MCF 10A (cell line): ENCODE measurements around the gene TTC23. TPM values are rescaled to one million over a fixed set of nuclear protein-coding genes. Genes with fewer than 3 reads are reported as not detected.

Experiments used
- BruUV-seq: library from RNA; stranded (reverse); fragments of 400-500 nt; replicated peaks from 2 replicates; lab custom pipeline; 2021; lab: Mats Ljungman, UMichigan
- CTCF ChIA-PET: fragments of 300-600 bp; sonication (Branson Sonifier 250); formaldehyde crosslinking; extraction: SDS; loops from one replicate; lab custom pipeline; 2021; ENCODE audit warnings: antibody characterized with exemption, inconsistent platforms; lab: Yijun Ruan, JAX
- POLR2A ChIA-PET: fragments of 300-600, 350-650 bp; sonication (Branson Sonifier 250); formaldehyde crosslinking; extraction: SDS; loops from one replicate; lab custom pipeline; 2020; ENCODE audit warnings: antibody characterized with exemption, inconsistent platforms; lab: Yijun Ruan, JAX
- DNase-seq: peaks from one replicate; pipeline ENCODE4 v3.0.0-alpha.2; 2018; ENCODE audit not compliant: unreplicated experiment
- H3K27ac Mint-ChIP-seq: one replicate; pipeline ENCODE4 v1.8.0; 2022; ENCODE audit warnings: mild to moderate bottlenecking, low read depth, mixed read lengths; ENCODE audit not compliant: unreplicated experiment
- H3K27me3 Mint-ChIP-seq: one replicate; pipeline ENCODE4 v1.8.0; 2022; ENCODE audit warnings: mixed read lengths; ENCODE audit not compliant: insufficient read depth, unreplicated experiment
- H3K36me3 Mint-ChIP-seq: one replicate; pipeline ENCODE4 v1.8.0; 2022; ENCODE audit warnings: mild to moderate bottlenecking, moderate library complexity, mixed read lengths; ENCODE audit not compliant: insufficient read depth, unreplicated experiment
- H3K4me1 Mint-ChIP-seq: one replicate; pipeline ENCODE4 v1.8.0; 2022; ENCODE audit warnings: mixed read lengths; ENCODE audit not compliant: insufficient read depth, unreplicated experiment
- H3K4me3 Mint-ChIP-seq: one replicate; pipeline ENCODE4 v1.8.0; 2022; ENCODE audit warnings: mild to moderate bottlenecking, moderate library complexity, mixed read lengths; ENCODE audit not compliant: unreplicated experiment
- H3K9me3 Mint-ChIP-seq: one replicate; pipeline ENCODE4 v1.8.0; 2022; ENCODE audit warnings: mixed read lengths; ENCODE audit not compliant: unreplicated experiment
- CTCF ChIP-seq: fragments of 200-600 bp; IDR thresholded peaks from one replicate; pipeline ENCODE4 v1.8.0; 2022; ENCODE audit warnings: antibody characterized with exemption, mild to moderate bottlenecking; ENCODE audit not compliant: unreplicated experiment
- intact Hi-C: fragments of 100-400 bp; cut with micrococcal nuclease; formaldehyde crosslinking; loops from 2 replicates; pipeline ENCODE4 v1.14.1; 2022
- total RNA-seq: library from RNA; stranded (reverse); gene quantifications from 2 replicates; pipeline ENCODE4 v1.2.3, GENCODE V29; 2022

TTC23 gene
- total RNA-seq, 1 experiment from 2014 or later, result 15.1 TPM

GRCh38 chr15:99264125-99264524 is 14.7 kb upstream of the TTC23 start:
- POLR2A ChIA-PET, result interaction anchor here (0.7 to 3.8 kb wide), 8 partner anchors 9 to 585 kb away, joined by 3 to 62 read pairs (median 4); partner anchors contain the start of genes LRRC28 and TTC23

GRCh38 chr15:99257107-99257750 is 7.8 kb upstream of the TTC23 start:
- no peak for DNase-seq
- H3K36me3 Mint-ChIP-seq, result peaks cover 8% of the 10 kb centered on the region
- no peak overlapping the region for H3K4me3 Mint-ChIP-seq
- intact Hi-C loops, result no loop called here
- no peaks in the 10 kb centered on the region for H3K27me3 Mint-ChIP-seq
- H3K27ac Mint-ChIP-seq, result no peak overlapping the region
- ChIA-PET POLR2A (no interaction called here), CTCF (no interaction called here)
- no TSS peak for BruUV-seq
- peaks cover 15% of the 10 kb centered on the region for H3K4me1 Mint-ChIP-seq
- TF ChIP-seq CTCF, result no peak
- H3K9me3 Mint-ChIP-seq, result no peaks in the 10 kb centered on the region

More at GRCh38 chr15:99264125-99264524, 14.7 kb upstream of the TTC23 start:
- Mint-ChIP-seq H3K27ac (peak overlapping the region; percentile 65), H3K9me3 (no peaks in the 10 kb centered on the region), H3K4me1 (peaks cover 16% of the 10 kb centered on the region), H3K27me3 (no peaks in the 10 kb centered on the region), H3K4me3 (no peak overlapping the region), H3K36me3 (no peaks in the 10 kb centered on the region)
- BruUV-seq, result no TSS peak
- peak; percentile 72 for DNase-seq
- no peak for TF ChIP-seq CTCF
- intact Hi-C loops, result no loop called here
- CTCF ChIA-PET, result interaction anchor here (0.8 to 1.7 kb wide), 5 partner anchors 9 to 492 kb away, joined by 3 to 14 read pairs (median 6); no protein-coding TSS in a partner anchor

GRCh38 chr15:99253381-99254090 is 4.2 kb upstream of the TTC23 start:
- BruUV-seq, result no TSS peak
- Mint-ChIP-seq H3K36me3 (peaks cover 8% of the 10 kb centered on the region), H3K4me3 (no peak overlapping the region), H3K27ac (no peak overlapping the region), H3K9me3 (no peaks in the 10 kb centered on the region), H3K27me3 (no peaks in the 10 kb centered on the region), H3K4me1 (peaks cover 15% of the 10 kb centered on the region)
- ChIA-PET POLR2A (interaction anchor here (1.2 to 2.5 kb wide), 4 partner anchors 10 to 479 kb away, joined by 3 to 17 read pairs (median 4); no protein-coding TSS in a partner anchor), CTCF (interaction anchor here (0.7 to 2.9 kb wide), 5 partner anchors 19 to 1158 kb away, joined by 3 to 13 read pairs (median 3); no protein-coding TSS in a partner anchor)
- no peak for DNase-seq
- intact Hi-C loops, result no loop called here
- no peak for TF ChIP-seq CTCF

GRCh38 chr15:99252326-99252725 is 2.9 kb upstream of the TTC23 start:
- no peak for DNase-seq
- Mint-ChIP-seq H3K4me1 (peaks cover 16% of the 10 kb centered on the region), H3K36me3 (peaks cover under 1% of the 10 kb centered on the region), H3K27ac (no peak overlapping the region), H3K9me3 (no peaks in the 10 kb centered on the region), H3K4me3 (no peak overlapping the region), H3K27me3 (no peaks in the 10 kb centered on the region)
- TF ChIP-seq CTCF, result no peak
- intact Hi-C loops, result no loop called here
- CTCF ChIA-PET, result interaction anchor here (1.3 to 2.9 kb wide), 2 partner anchors 15 to 20 kb away, joined by 3 to 13 read pairs; no protein-coding TSS in a partner anchor
- BruUV-seq, result no TSS peak
- POLR2A ChIA-PET, result interaction anchor here (0.6 to 3.6 kb wide), 9 partner anchors 8 to 729 kb away, joined by 3 to 62 read pairs (median 3); no protein-coding TSS in a partner anchor
